OCI-LY3 (cell line): ENCODE measurements around the gene EVI5L.

Experiments
- H2AFZ ChIP-seq: fragments of 200-600, 300-600 bp; shearing (Covaris generic); 2 replicates; pipeline ENCODE4 v1.6.0; 2014; ENCODE audit warnings: antibody characterized with exemption, low read depth, low read length
- H3K27ac ChIP-seq: fragments of 200-600, 300-600 bp; sonication (generic); 2 replicates; pipeline ENCODE4 v1.5.1; 2014; ENCODE audit warnings: mild to moderate bottlenecking, low read length, moderate library complexity, mixed read lengths
- H3K27me3 ChIP-seq: fragments of 200-600, 300-600 bp; sonication (generic); 2 replicates; pipeline ENCODE4 v1.6.1; 2014; ENCODE audit warnings: low read depth, low read length, mixed read lengths
- H3K36me3 ChIP-seq: fragments of 200-600, 300-600 bp; sonication (generic); replicated peaks from 2 replicates; pipeline ENCODE3; 2014; ENCODE audit warnings: low read depth, low read length, mixed read lengths
- H3K4me1 ChIP-seq: fragments of 300-600, 200-600 bp; sonication (generic); 2 replicates; pipeline ENCODE4 v1.6.1; 2014; ENCODE audit warnings: low read length, mixed read lengths
- H3K4me2 ChIP-seq: fragments of 200-600, 300-600 bp; sonication (generic); 2 replicates; pipeline ENCODE4 v1.6.1; 2014; ENCODE audit warnings: low read length, mixed read lengths
- H3K4me3 ChIP-seq: fragments of 300-600, 200-600 bp; sonication (generic); 2 replicates; pipeline ENCODE4 v1.5.1; 2014; ENCODE audit warnings: antibody characterized with exemption, mild to moderate bottlenecking, low read length, moderate library complexity
- H3K79me2 ChIP-seq: fragments of 300-600, 200-600 bp; shearing (Covaris generic); 2 replicates; pipeline ENCODE4 v1.6.1; 2014; ENCODE audit warnings: mild to moderate bottlenecking, low read length, mixed read lengths
- H3K9ac ChIP-seq: fragments of 300-600, 200-600 bp; shearing (Covaris generic); 2 replicates; pipeline ENCODE4 v1.6.0; 2014; ENCODE audit warnings: mild to moderate bottlenecking, low read length, moderate library complexity
- H3K9me3 ChIP-seq: fragments of 200-600, 300-600 bp; shearing (Covaris generic); 2 replicates; pipeline ENCODE4 v1.6.1; 2014; ENCODE audit warnings: low read length, mixed read lengths; ENCODE audit not compliant: insufficient read depth
- H4K20me1 ChIP-seq: fragments of 200-600, 300-600 bp; sonication (generic); 2 replicates; pipeline ENCODE4 v1.6.1; 2016; ENCODE audit warnings: low read length, mixed read lengths; ENCODE audit not compliant: insufficient read depth
- EZH2phosphoT487 ChIP-seq: fragments of 200-600 bp; shearing (Covaris generic); IDR thresholded peaks from 2 replicates; pipeline ENCODE4 v1.6.1; 2018; ENCODE audit warnings: antibody characterized with exemption, mixed run types, low read depth
- TF ChIP-seq, protein P1 (sequence below): fragments of 200-600, 300-600 bp; sonication (generic); IDR thresholded peaks from 2 replicates; pipeline ENCODE4 v1.5.1; 2014; ENCODE audit warnings: antibody characterized with exemption, low read length, low read depth

Gene EVI5L

DNA sequence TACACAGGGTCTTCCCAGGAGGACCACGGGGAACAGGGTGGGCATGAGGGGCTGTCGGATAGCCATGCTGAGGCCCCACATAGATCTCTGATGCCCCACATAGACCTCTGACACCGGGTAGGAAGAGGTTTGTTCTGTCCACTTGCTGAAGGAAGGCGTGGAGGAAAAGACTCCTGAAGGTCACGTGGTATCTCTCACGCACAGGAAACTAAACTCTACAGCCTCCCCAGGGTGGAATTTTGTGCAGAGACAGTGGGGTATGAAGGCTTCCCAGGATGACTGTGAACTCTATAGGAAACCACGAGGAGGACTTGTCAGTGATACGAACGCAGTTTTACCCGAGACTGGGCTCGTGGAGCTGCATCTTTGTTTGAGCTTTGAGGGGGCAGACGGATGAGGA lies 2.8 kb downstream of the EVI5L start:
- no peak overlapping the region for H3K4me2 ChIP-seq

DNA sequence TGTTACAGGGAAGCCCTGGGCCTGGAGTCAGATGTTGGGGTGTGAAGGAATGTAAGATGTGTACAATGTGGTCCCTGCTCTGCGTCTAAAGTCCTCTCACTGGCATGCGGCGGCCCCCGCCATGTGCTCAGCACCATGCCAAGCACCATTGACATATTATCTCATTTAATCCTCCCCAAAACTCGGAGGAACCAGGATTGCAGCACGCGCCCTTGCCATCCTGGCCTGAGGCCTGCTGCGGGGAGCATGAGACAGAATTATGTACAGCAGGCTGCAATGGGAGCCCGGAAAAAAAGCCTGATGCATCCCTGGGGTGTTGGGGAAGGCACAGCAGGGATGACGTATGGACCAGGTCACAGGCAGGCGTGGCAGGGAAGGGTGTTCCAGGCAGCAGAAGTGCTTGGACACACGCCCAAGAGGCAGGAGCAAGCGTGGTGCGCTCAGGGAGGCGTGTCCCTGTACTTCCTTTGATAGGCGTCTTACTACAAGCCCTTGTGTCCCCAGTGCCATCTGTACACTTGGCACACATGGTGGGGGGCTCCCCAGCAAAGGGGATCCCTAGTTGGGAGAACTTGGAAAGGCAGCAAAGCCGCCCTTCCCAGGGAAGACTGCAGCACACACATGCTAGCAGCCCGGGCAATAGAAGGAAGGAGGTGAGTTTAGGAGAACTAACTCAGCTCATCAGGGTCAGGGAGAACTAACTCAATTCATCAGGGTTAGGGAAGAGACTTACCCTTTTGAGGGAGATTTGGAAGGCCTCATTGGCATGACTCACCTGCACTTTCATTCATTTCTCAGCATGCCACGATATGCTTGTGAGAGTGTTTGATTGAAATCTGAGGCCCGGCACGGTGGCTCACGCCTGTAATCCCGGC lies 3.4 kb downstream of the EVI5L start:
- Histone ChIP-seq H3K27me3 (no peaks in the 10 kb centered on the region), H4K20me1 (no peaks in the 10 kb centered on the region), H3K9ac (no peak overlapping the region), H3K79me2 (no peaks in the 10 kb centered on the region), H2AFZ (no peak overlapping the region), H3K9me3 (no peaks in the 10 kb centered on the region), H3K4me2 (no peak overlapping the region), H3K4me1 (peaks cover 8% of the 10 kb centered on the region), H3K4me3 (no peak overlapping the region), H3K27ac (no peak overlapping the region), H3K36me3 (no peaks in the 10 kb centered on the region)
- TF ChIP-seq, protein P1, sequence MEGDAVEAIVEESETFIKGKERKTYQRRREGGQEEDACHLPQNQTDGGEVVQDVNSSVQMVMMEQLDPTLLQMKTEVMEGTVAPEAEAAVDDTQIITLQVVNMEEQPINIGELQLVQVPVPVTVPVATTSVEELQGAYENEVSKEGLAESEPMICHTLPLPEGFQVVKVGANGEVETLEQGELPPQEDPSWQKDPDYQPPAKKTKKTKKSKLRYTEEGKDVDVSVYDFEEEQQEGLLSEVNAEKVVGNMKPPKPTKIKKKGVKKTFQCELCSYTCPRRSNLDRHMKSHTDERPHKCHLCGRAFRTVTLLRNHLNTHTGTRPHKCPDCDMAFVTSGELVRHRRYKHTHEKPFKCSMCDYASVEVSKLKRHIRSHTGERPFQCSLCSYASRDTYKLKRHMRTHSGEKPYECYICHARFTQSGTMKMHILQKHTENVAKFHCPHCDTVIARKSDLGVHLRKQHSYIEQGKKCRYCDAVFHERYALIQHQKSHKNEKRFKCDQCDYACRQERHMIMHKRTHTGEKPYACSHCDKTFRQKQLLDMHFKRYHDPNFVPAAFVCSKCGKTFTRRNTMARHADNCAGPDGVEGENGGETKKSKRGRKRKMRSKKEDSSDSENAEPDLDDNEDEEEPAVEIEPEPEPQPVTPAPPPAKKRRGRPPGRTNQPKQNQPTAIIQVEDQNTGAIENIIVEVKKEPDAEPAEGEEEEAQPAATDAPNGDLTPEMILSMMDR: no peak
- no peak for TF ChIP-seq EZH2phosphoT487

More for the DNA sequence above, 2.8 kb downstream of the EVI5L start:
- no peaks in the 10 kb centered on the region for H3K9me3 ChIP-seq
- 0 out of 2 replicates have a peak, but pooled peaks cover under 1% of the 10 kb centered on the region for H3K27me3 ChIP-seq
- H3K27ac ChIP-seq: no peak overlapping the region
- no peaks in the 10 kb centered on the region for H3K36me3 ChIP-seq
- no peaks in the 10 kb centered on the region for H3K79me2 ChIP-seq
- no peak overlapping the region for H3K9ac ChIP-seq
- H3K4me1 ChIP-seq: peaks cover 8% of the 10 kb centered on the region
- no peak overlapping the region for H2AFZ ChIP-seq
- TF ChIP-seq, protein P1: no peak
- TF ChIP-seq EZH2phosphoT487: no peak
- no peak overlapping the region for H3K4me3 ChIP-seq
- H4K20me1 ChIP-seq: no peaks in the 10 kb centered on the region

- Histone ChIP-seq H3K27me3 (no peaks in the 10 kb centered on the region), H3K79me2 (no peaks in the 10 kb centered on the region), H3K4me3 (no peak overlapping the region), H4K20me1 (no peaks in the 10 kb centered on the region), H3K36me3 (no peaks in the 10 kb centered on the region), H3K9me3 (peaks cover 5% of the 10 kb centered on the region; the same call in 1 of the 2 replicates), H3K9ac (no peak overlapping the region), H2AFZ (no peak overlapping the region), H3K27ac (no peak overlapping the region), H3K4me2 (no peak overlapping the region), H3K4me1 (peaks cover 9% of the 10 kb centered on the region)
- TF ChIP-seq, protein P1: no peak
- no peak for TF ChIP-seq EZH2phosphoT487
Observed at GRCh38 chr19:7839476-7839875, 9.5 kb downstream of the EVI5L start.

GRCh38 chr19:7840629-7841028 lies 10.6 kb downstream of the EVI5L start:
- no peak for TF ChIP-seq EZH2phosphoT487
- TF ChIP-seq, protein P1: no peak
- Histone ChIP-seq H3K27ac (no peak overlapping the region), H3K27me3 (no peaks in the 10 kb centered on the region), H3K4me1 (peaks cover 9% of the 10 kb centered on the region), H3K9ac (no peak overlapping the region), H2AFZ (no peak overlapping the region), H3K4me2 (no peak overlapping the region), H4K20me1 (no peaks in the 10 kb centered on the region), H3K4me3 (no peak overlapping the region), H3K9me3 (peaks cover 5% of the 10 kb centered on the region; the same call in 1 of the 2 replicates), H3K79me2 (no peaks in the 10 kb centered on the region), H3K36me3 (no peaks in the 10 kb centered on the region)
